Osteocyte (in vitro differentiated cells): ENCODE results near the gene NHEJ1. TPM values are rescaled to one million over a fixed set of nuclear protein-coding genes. Genes with fewer than 3 reads are reported as not detected.

ENCODE experiments used
- DNase-seq: peaks from one replicate; pipeline ENCODE4 v3.0.0; 2021; ENCODE audit warnings: mixed read lengths; ENCODE audit not compliant: unreplicated experiment; ENCODE audit errors: extremely low spot score
- H3K27ac Mint-ChIP-seq: one replicate; pipeline ENCODE4 v1.8.0; 2021; ENCODE audit warnings: mild to moderate bottlenecking, mixed read lengths; ENCODE audit not compliant: unreplicated experiment
- H3K27me3 Mint-ChIP-seq: one replicate; pipeline ENCODE4 v1.8.0; 2021; ENCODE audit warnings: mixed read lengths; ENCODE audit not compliant: unreplicated experiment
- H3K36me3 Mint-ChIP-seq: one replicate; pipeline ENCODE4 v1.8.0; 2021; ENCODE audit warnings: mixed read lengths; ENCODE audit not compliant: unreplicated experiment
- H3K4me1 Mint-ChIP-seq: one replicate; pipeline ENCODE4 v1.8.0; 2021; ENCODE audit warnings: mixed read lengths; ENCODE audit not compliant: unreplicated experiment
- H3K4me3 Mint-ChIP-seq: one replicate; pipeline ENCODE4 v1.8.0; 2021; ENCODE audit warnings: mild to moderate bottlenecking, moderate library complexity, mixed read lengths; ENCODE audit not compliant: unreplicated experiment
- H3K9me3 Mint-ChIP-seq: one replicate; pipeline ENCODE4 v1.8.0; 2021; ENCODE audit warnings: mixed read lengths; ENCODE audit not compliant: unreplicated experiment
- CTCF ChIP-seq: fragments of 200-600 bp; sonication (generic); IDR thresholded peaks from 2 replicates; pipeline ENCODE4 v1.5.0; 2021; ENCODE audit warnings: antibody characterized with exemption, mild to moderate bottlenecking, moderate library complexity
- total RNA-seq: library from RNA; stranded (reverse); gene quantifications from 2 replicates; pipeline ENCODE4 v1.2.1, GENCODE V29; 2021

Gene NHEJ1
- total RNA-seq, 1 donor from 2014 or later = 19.3 TPM

GRCh38 chr2:219045937-219046550 lies 114.6 kb downstream of the NHEJ1 start:
- TF ChIP-seq CTCF = no peak
- Mint-ChIP-seq H3K27ac (no peak overlapping the region), H3K4me3 (no peak overlapping the region), H3K4me1 (peaks cover 3% of the 10 kb centered on the region), H3K27me3 (peaks cover 59% of the 10 kb centered on the region), H3K9me3 (no peaks in the 10 kb centered on the region), H3K36me3 (no peaks in the 10 kb centered on the region)
- no peak for DNase-seq

DNA sequence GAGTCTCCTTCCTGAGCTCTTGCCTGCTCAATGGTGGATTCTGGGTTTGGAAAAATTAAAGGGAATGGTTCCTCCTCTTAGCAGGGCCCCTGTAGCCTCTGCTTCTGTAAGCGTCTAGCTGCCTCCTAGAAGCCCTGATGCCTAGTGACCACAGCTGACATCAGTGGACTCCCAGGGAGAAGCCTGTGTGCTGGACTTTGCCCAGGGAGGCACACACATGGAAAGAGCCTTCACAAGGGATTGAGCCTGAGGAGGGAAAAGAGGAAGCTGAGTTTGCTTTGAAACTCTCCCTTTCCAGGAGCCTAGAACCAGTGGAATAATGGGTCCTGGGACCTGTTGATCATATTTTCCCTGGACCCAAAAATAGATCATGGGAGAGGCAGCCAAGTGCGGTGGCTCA lies 117.9 kb downstream of the NHEJ1 start:
- Mint-ChIP-seq H3K4me1 (peaks cover 5% of the 10 kb centered on the region), H3K27ac (no peak overlapping the region), H3K4me3 (no peak overlapping the region), H3K9me3 (no peaks in the 10 kb centered on the region), H3K27me3 (peaks cover 65% of the 10 kb centered on the region), H3K36me3 (no peaks in the 10 kb centered on the region)
- TF ChIP-seq CTCF = no peak
- DNase-seq = no peak

DNA sequence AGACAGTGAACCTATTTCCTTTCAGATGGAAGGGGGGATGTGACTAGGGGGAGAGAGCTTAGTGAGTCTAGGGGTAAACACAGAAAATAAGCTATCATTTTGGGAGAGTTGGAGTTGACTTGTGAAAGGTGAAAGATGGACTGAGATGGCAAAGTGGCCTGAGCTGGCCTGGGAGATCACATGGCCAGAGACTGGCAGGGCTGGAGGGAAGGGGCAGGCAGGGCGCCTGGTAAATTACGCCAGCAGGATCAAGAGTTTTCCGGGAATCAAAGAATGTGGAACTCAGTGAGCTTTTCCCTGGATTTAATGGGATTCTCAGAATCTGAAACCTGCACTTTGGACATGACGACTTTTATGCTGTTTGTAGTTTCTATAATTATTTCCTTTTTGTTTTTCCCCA lies 118.5 kb downstream of the NHEJ1 start:
- TF ChIP-seq CTCF = no peak
- H3K27me3 Mint-ChIP-seq = peaks cover 65% of the 10 kb centered on the region
- no peak overlapping the region for H3K4me3 Mint-ChIP-seq
- DNase-seq = no peak
- H3K27ac Mint-ChIP-seq = no peak overlapping the region
- peaks cover 5% of the 10 kb centered on the region for H3K4me1 Mint-ChIP-seq
- no peaks in the 10 kb centered on the region for H3K36me3 Mint-ChIP-seq
- H3K9me3 Mint-ChIP-seq = no peaks in the 10 kb centered on the region

DNA sequence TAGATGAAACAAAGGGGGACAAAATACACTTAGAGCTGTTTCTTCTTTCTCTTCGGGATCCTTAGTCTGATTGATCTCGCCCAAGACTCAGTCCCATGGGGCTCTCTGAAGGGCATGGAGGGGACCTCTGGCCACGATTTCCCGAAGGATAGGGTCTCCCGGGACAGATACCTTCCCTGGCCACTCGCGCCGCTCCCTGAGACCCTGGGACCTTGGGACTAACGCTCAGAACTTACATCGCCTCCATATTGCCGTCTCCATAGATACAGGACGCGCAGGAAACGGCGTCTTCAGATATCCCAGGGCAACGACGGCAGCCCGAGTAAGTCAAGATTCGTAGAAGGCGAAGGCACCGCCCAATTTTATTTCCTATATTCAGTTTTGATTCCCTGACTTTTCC lies 119.4 kb downstream of the NHEJ1 start, which contains the start of gene CFAP65:
CFAP65 (minus strand) TSS at position 265 of the 400 bp plus-strand sequence. CDS start 2,468 bp downstream, outside the sequence.
- no peak within 1 kb of the TSS for H3K27ac Mint-ChIP-seq
- no peak for TF ChIP-seq CTCF
- H3K4me3 Mint-ChIP-seq = peak within 1 kb of the TSS; percentile 68
- no peaks in the 10 kb centered on the region for H3K36me3 Mint-ChIP-seq
- peaks cover 5% of the 10 kb centered on the region for H3K4me1 Mint-ChIP-seq
- H3K27me3 Mint-ChIP-seq = peaks cover 61% of the 10 kb centered on the region
- no peaks in the 10 kb centered on the region for H3K9me3 Mint-ChIP-seq
- DNase-seq = no peak

DNA sequence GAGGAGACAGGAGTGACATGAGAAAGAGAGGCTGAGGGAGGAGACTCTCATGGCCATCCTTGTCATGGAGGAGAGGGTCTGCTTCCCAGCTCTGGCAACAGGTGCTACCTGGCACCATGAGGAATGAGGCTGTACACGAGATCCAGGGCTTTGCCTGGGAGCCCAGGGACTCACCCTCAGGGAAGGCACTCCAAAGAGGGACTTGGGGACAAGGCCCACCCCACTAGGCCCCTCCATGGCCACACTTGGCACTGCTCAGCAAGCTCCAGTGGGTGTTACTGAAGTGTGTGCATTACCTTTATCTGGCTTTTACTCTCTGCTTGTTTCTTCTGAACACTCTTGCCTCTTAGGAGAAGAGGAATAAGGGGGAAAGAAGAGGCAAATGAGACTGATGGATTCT lies 122.0 kb downstream of the NHEJ1 start:
- Mint-ChIP-seq H3K27ac (no peak overlapping the region), H3K4me1 (peaks cover 5% of the 10 kb centered on the region), H3K27me3 (peaks cover 79% of the 10 kb centered on the region), H3K4me3 (no peak overlapping the region), H3K36me3 (no peaks in the 10 kb centered on the region), H3K9me3 (no peaks in the 10 kb centered on the region)
- no peak for DNase-seq
- TF ChIP-seq CTCF = no peak
